CD14-positive monocyte (primary cell): ENCODE data around the gene DENND1A. TPM values are rescaled to one million over a fixed set of nuclear protein-coding genes. Genes with fewer than 3 reads are reported as not detected.

Experiments
- DNase-seq, 3 donors: peaks; one replicate each; pipeline ENCODE4 v3.0.0-alpha.2; 2011 to 2022
- H2AFZ ChIP-seq: 2 replicates; pipeline ENCODE4 v1.6.0; 2012; ENCODE audit warnings: mild to moderate bottlenecking, low read depth, low read length, inconsistent platforms; ENCODE audit not compliant: insufficient read depth, poor library complexity, severe bottlenecking
- H3K27ac ChIP-seq, 2 donors: 1 replicate in 1 of 2; 2 replicates in 1 of 2; pipeline ENCODE4 v1.5.1; 2012 to 2013; ENCODE audit warnings: low read length in 2 of 2, control low read depth in 1 of 2, inconsistent platforms in 1 of 2, low read depth in 1 of 2, mild to moderate bottlenecking in 1 of 2
- H3K27me3 ChIP-seq, 2 donors: one replicate each; pipeline versions ENCODE4 v1.6.0 to v1.6.1; 2011 to 2013; ENCODE audit warnings: low read length in 2 of 2; ENCODE audit not compliant: control insufficient read depth in 2 of 2, insufficient read depth in 2 of 2
- H3K36me3 ChIP-seq, 2 donors: replicated peaks in 1 of 2; 1 replicate in 1 of 2; 2 replicates in 1 of 2; pipeline versions ENCODE4 v1.5.1 to v1.6.1; 2012 to 2013; ENCODE audit warnings: low read length in 2 of 2, control low read depth in 1 of 2, inconsistent platforms in 1 of 2, mild to moderate bottlenecking in 1 of 2; ENCODE audit not compliant: insufficient read depth in 2 of 2, control insufficient read depth in 1 of 2
- H3K4me1 ChIP-seq, 2 donors: 1 replicate in 1 of 2; 2 replicates in 1 of 2; pipeline versions ENCODE4 v1.5.1 to v1.6.1; 2012 to 2013; ENCODE audit warnings: low read length in 2 of 2, control low read depth in 1 of 2, inconsistent platforms in 1 of 2, mild to moderate bottlenecking in 1 of 2, moderate library complexity in 1 of 2; ENCODE audit not compliant: insufficient read depth in 2 of 2, control insufficient read depth in 1 of 2
- H3K4me2 ChIP-seq: replicated peaks from 2 replicates; pipeline ENCODE3; 2012; ENCODE audit warnings: low read length, moderate library complexity, mild to moderate bottlenecking; ENCODE audit not compliant: poor library complexity, severe bottlenecking; ENCODE audit errors: extremely low read depth
- H3K4me3 ChIP-seq, 3 experiments: fragments of 200-600 bp in 1 of 3; sonication (generic) in 1 of 3; replicated peaks in 1 of 3; 1 replicate in 2 of 3; 2 replicates in 1 of 3; pipeline ENCODE4 v1.5.1; 2011 to 2013; ENCODE audit warnings: low read length in 3 of 3, mild to moderate bottlenecking in 3 of 3, control low read depth in 2 of 3, low read depth in 2 of 3, inconsistent platforms in 1 of 3, moderate library complexity in 1 of 3
- H3K79me2 ChIP-seq: 2 replicates; pipeline ENCODE4 v1.6.0; 2012; ENCODE audit warnings: mild to moderate bottlenecking, control low read depth, inconsistent platforms, low read length, moderate library complexity; ENCODE audit not compliant: insufficient read depth
- H3K9ac ChIP-seq: 2 replicates; pipeline ENCODE4 v1.6.0; 2017; ENCODE audit warnings: low read length, mild to moderate bottlenecking; ENCODE audit not compliant: insufficient read depth, poor library complexity, severe bottlenecking
- H3K9me3 ChIP-seq, 2 donors: replicated peaks in 1 of 2; 1 replicate in 1 of 2; 2 replicates in 1 of 2; pipeline versions ENCODE4 v1.5.1 to v1.6.1; 2012 to 2013; ENCODE audit warnings: low read length in 2 of 2, control low read depth in 1 of 2; ENCODE audit not compliant: control insufficient read depth in 1 of 2, insufficient read depth in 1 of 2
- H4K20me1 ChIP-seq: 2 replicates; pipeline ENCODE4 v1.6.0; 2012; ENCODE audit warnings: mild to moderate bottlenecking, low read length, control low read depth, moderate library complexity; ENCODE audit not compliant: insufficient read depth
- H3K27ac Mint-ChIP-seq, 7 donors: one replicate each; pipeline ENCODE4 v1.8.0; 2020; ENCODE audit warnings: mild to moderate bottlenecking in 7 of 7, mixed read lengths in 7 of 7, moderate library complexity in 6 of 7, inconsistent platforms in 2 of 7
- H3K27me3 Mint-ChIP-seq, 3 donors: one replicate each; pipeline ENCODE4 v1.8.0; 2021 to 2022; ENCODE audit warnings: low read depth in 3 of 3, mild to moderate bottlenecking in 3 of 3, mixed read lengths in 3 of 3, moderate library complexity in 3 of 3, inconsistent platforms in 1 of 3
- H3K36me3 Mint-ChIP-seq, 2 donors: one replicate each; pipeline ENCODE4 v1.8.0; 2020; ENCODE audit warnings: mixed read lengths in 2 of 2, inconsistent platforms in 1 of 2, mild to moderate bottlenecking in 1 of 2
- H3K4me1 Mint-ChIP-seq: one replicate; pipeline ENCODE4 v1.8.0; 2020; ENCODE audit warnings: mild to moderate bottlenecking, mixed read lengths
- H3K4me3 Mint-ChIP-seq, 2 donors: one replicate each; pipeline ENCODE4 v1.8.0; 2020; ENCODE audit warnings: mild to moderate bottlenecking in 2 of 2, mixed read lengths in 2 of 2, moderate library complexity in 1 of 2
- H3K9me3 Mint-ChIP-seq, 7 donors: one replicate each; pipeline ENCODE4 v1.8.0; 2020 to 2022; ENCODE audit warnings: mixed read lengths in 7 of 7, mild to moderate bottlenecking in 6 of 7, moderate library complexity in 6 of 7, inconsistent platforms in 2 of 7
- WGBS: methylation state at CpG from one replicate; pipeline ENCODE4 v1.1.5; 2013; ENCODE audit warnings: missing lambda C conversion rate; ENCODE audit not compliant: insufficient coverage; 5-methylcytosine and 5-hydroxymethylcytosine counted together
- intact Hi-C, 2 donors: fragments of 100-400 bp; cut with micrococcal nuclease; formaldehyde crosslinking; loops; one replicate each; pipeline versions ENCODE4 v1.15.0 to v1.15.1; 2023
- polyA plus RNA-seq, 3 donors: library from polyadenylated mRNA; depleted of rRNA in 1 of 3; unstranded in 2 of 3; stranded (reverse) in 1 of 3; fragments of 300-500 nt in 2 of 3; fragments of >200 nt in 1 of 3; fragmentation: Illumina TruSeq in 2 of 3; gene quantifications; 1 replicate in 2 of 3; 2 replicates in 1 of 3; pipeline ENCODE4 v1.2.3, GENCODE V29; 2012 to 2021
- TF ChIP-seq, protein P1 (sequence below): fragments of 200-600 bp; IDR thresholded peaks from one replicate; pipeline ENCODE4 v1.8.0; 2022; ENCODE audit warnings: antibody characterized with exemption, mild to moderate bottlenecking

Gene DENND1A
- polyA plus RNA-seq, 3 donors = 24.8 to 73.0 (median 29.4) TPM

DNA sequence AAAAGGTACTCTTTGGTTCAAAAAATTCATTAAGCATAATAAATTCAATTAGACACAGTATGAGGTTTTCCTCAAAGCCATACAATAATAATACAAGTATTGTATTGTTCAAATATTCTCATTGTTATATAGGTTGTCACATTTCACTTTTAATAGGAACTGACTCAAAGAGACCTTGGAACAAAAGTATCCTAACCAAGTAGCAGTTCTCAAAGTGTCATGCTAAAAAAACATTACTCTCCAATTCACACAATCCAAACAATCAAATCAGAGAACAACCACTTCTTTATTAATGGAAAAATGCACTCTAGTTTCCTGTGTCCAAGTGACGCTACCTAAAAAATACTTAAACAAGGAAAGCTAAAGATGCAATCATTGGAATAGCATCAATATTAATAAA lies 115.4 kb downstream of the DENND1A start:
- Histone ChIP-seq H3K27ac (no peak overlapping the region), H3K27me3 (no peaks in the 10 kb centered on the region), H3K4me1 (peaks cover 9 to 14% of the 10 kb centered on the region in 2 donors), H2AFZ (no peak overlapping the region), H3K9ac (no peak overlapping the region), H3K79me2 (peaks cover 87% of the 10 kb centered on the region), H3K36me3 (no peaks in the 10 kb centered on the region), H3K4me3 (no peak overlapping the region), H4K20me1 (peaks cover 99% of the 10 kb centered on the region), H3K4me2 (no peak overlapping the region), H3K9me3 (no peaks in the 10 kb centered on the region)
- no peaks in the 10 kb centered on the region for H3K9me3 Mint-ChIP-seq
- peaks cover 7 to 8% of the 10 kb centered on the region in 2 donors for H3K36me3 Mint-ChIP-seq
- no peaks in the 10 kb centered on the region for H3K27me3 Mint-ChIP-seq
- H3K4me3 Mint-ChIP-seq = no peak overlapping the region
- TF ChIP-seq, protein P1, sequence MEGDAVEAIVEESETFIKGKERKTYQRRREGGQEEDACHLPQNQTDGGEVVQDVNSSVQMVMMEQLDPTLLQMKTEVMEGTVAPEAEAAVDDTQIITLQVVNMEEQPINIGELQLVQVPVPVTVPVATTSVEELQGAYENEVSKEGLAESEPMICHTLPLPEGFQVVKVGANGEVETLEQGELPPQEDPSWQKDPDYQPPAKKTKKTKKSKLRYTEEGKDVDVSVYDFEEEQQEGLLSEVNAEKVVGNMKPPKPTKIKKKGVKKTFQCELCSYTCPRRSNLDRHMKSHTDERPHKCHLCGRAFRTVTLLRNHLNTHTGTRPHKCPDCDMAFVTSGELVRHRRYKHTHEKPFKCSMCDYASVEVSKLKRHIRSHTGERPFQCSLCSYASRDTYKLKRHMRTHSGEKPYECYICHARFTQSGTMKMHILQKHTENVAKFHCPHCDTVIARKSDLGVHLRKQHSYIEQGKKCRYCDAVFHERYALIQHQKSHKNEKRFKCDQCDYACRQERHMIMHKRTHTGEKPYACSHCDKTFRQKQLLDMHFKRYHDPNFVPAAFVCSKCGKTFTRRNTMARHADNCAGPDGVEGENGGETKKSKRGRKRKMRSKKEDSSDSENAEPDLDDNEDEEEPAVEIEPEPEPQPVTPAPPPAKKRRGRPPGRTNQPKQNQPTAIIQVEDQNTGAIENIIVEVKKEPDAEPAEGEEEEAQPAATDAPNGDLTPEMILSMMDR = no peak
- WGBS = no CpG with 5 or more reads among the region's 1 CpG
- H3K4me1 Mint-ChIP-seq = peaks cover 20% of the 10 kb centered on the region
- no peak for DNase-seq
- intact Hi-C loops = no loop called here
- H3K27ac Mint-ChIP-seq = no peak overlapping the region

- peaks cover 87% of the 10 kb centered on the region for H3K79me2 ChIP-seq
- no peak overlapping the region for H3K4me3 Mint-ChIP-seq
- intact Hi-C loops = no loop called here
- no CpG with 5 or more reads among the region's 3 CpGs for WGBS
- no peaks in the 10 kb centered on the region for H3K36me3 ChIP-seq
- H3K4me2 ChIP-seq = peak overlapping the region; percentile 27
- no peaks in the 10 kb centered on the region for H3K9me3 Mint-ChIP-seq
- H3K36me3 Mint-ChIP-seq = peaks cover 8 to 16% of the 10 kb centered on the region in 2 donors
- H4K20me1 ChIP-seq = peaks cover 99% of the 10 kb centered on the region
- peak overlapping the region in 1 of 2 donors; percentile 28 for H3K27ac ChIP-seq
- peak overlapping the region in 6 of 7 donors; percentile 19 to 69 (median 48) for H3K27ac Mint-ChIP-seq
- H3K9ac ChIP-seq = no peak overlapping the region
- peaks cover 24% of the 10 kb centered on the region for H3K4me1 Mint-ChIP-seq
- no peaks in the 10 kb centered on the region for H3K27me3 ChIP-seq
- peaks cover 9 to 14% of the 10 kb centered on the region in 2 donors for H3K4me1 ChIP-seq
- TF ChIP-seq, protein P1 = no peak
- no peak overlapping the region for H3K4me3 ChIP-seq
- H2AFZ ChIP-seq = no peak overlapping the region
- H3K27me3 Mint-ChIP-seq = no peaks in the 10 kb centered on the region
- DNase-seq = no peak
- H3K9me3 ChIP-seq = no peaks in the 10 kb centered on the region
These were observed 116.9 kb downstream of the DENND1A start for GRCh38 chr9:123812984-123813383.
